CD14-positive monocyte (primary cell): Measurements from ENCODE around the gene KCNMB1. TPM values are rescaled to one million over a fixed set of nuclear protein-coding genes. Genes with fewer than 3 reads are reported as not detected.
A peak's percentile ranks its signal among the peaks of the same experiment; 100 is the strongest.

Experiments
- DNase-seq, 3 donors: peaks; one replicate each; pipeline ENCODE4 v3.0.0-alpha.2; 2011 to 2022
- H2AFZ ChIP-seq: 2 replicates; pipeline ENCODE4 v1.6.0; 2012; ENCODE audit warnings: mild to moderate bottlenecking, low read depth, low read length, inconsistent platforms; ENCODE audit not compliant: insufficient read depth, poor library complexity, severe bottlenecking
- H3K27ac ChIP-seq, 2 donors: 1 replicate in 1 of 2; 2 replicates in 1 of 2; pipeline ENCODE4 v1.5.1; 2012 to 2013; ENCODE audit warnings: low read length in 2 of 2, control low read depth in 1 of 2, inconsistent platforms in 1 of 2, low read depth in 1 of 2, mild to moderate bottlenecking in 1 of 2
- H3K27me3 ChIP-seq, 2 donors: one replicate each; pipeline versions ENCODE4 v1.6.0 to v1.6.1; 2011 to 2013; ENCODE audit warnings: low read length in 2 of 2; ENCODE audit not compliant: control insufficient read depth in 2 of 2, insufficient read depth in 2 of 2
- H3K36me3 ChIP-seq, 2 donors: replicated peaks in 1 of 2; 1 replicate in 1 of 2; 2 replicates in 1 of 2; pipeline versions ENCODE4 v1.5.1 to v1.6.1; 2012 to 2013; ENCODE audit warnings: low read length in 2 of 2, control low read depth in 1 of 2, inconsistent platforms in 1 of 2, mild to moderate bottlenecking in 1 of 2; ENCODE audit not compliant: insufficient read depth in 2 of 2, control insufficient read depth in 1 of 2
- H3K4me1 ChIP-seq, 2 donors: 1 replicate in 1 of 2; 2 replicates in 1 of 2; pipeline versions ENCODE4 v1.5.1 to v1.6.1; 2012 to 2013; ENCODE audit warnings: low read length in 2 of 2, control low read depth in 1 of 2, inconsistent platforms in 1 of 2, mild to moderate bottlenecking in 1 of 2, moderate library complexity in 1 of 2; ENCODE audit not compliant: insufficient read depth in 2 of 2, control insufficient read depth in 1 of 2
- H3K4me2 ChIP-seq: replicated peaks from 2 replicates; pipeline ENCODE3; 2012; ENCODE audit warnings: low read length, moderate library complexity, mild to moderate bottlenecking; ENCODE audit not compliant: poor library complexity, severe bottlenecking; ENCODE audit errors: extremely low read depth
- H3K4me3 ChIP-seq, 3 experiments: fragments of 200-600 bp in 1 of 3; sonication (generic) in 1 of 3; replicated peaks in 1 of 3; 1 replicate in 2 of 3; 2 replicates in 1 of 3; pipeline ENCODE4 v1.5.1; 2011 to 2013; ENCODE audit warnings: low read length in 3 of 3, mild to moderate bottlenecking in 3 of 3, control low read depth in 2 of 3, low read depth in 2 of 3, inconsistent platforms in 1 of 3, moderate library complexity in 1 of 3
- H3K79me2 ChIP-seq: 2 replicates; pipeline ENCODE4 v1.6.0; 2012; ENCODE audit warnings: mild to moderate bottlenecking, control low read depth, inconsistent platforms, low read length, moderate library complexity; ENCODE audit not compliant: insufficient read depth
- H3K9ac ChIP-seq: 2 replicates; pipeline ENCODE4 v1.6.0; 2017; ENCODE audit warnings: low read length, mild to moderate bottlenecking; ENCODE audit not compliant: insufficient read depth, poor library complexity, severe bottlenecking
- H3K9me3 ChIP-seq, 2 donors: replicated peaks in 1 of 2; 1 replicate in 1 of 2; 2 replicates in 1 of 2; pipeline versions ENCODE4 v1.5.1 to v1.6.1; 2012 to 2013; ENCODE audit warnings: low read length in 2 of 2, control low read depth in 1 of 2; ENCODE audit not compliant: control insufficient read depth in 1 of 2, insufficient read depth in 1 of 2
- H4K20me1 ChIP-seq: 2 replicates; pipeline ENCODE4 v1.6.0; 2012; ENCODE audit warnings: mild to moderate bottlenecking, low read length, control low read depth, moderate library complexity; ENCODE audit not compliant: insufficient read depth
- H3K27ac Mint-ChIP-seq, 7 donors: one replicate each; pipeline ENCODE4 v1.8.0; 2020; ENCODE audit warnings: mild to moderate bottlenecking in 7 of 7, mixed read lengths in 7 of 7, moderate library complexity in 6 of 7, inconsistent platforms in 2 of 7
- H3K27me3 Mint-ChIP-seq, 3 donors: one replicate each; pipeline ENCODE4 v1.8.0; 2021 to 2022; ENCODE audit warnings: low read depth in 3 of 3, mild to moderate bottlenecking in 3 of 3, mixed read lengths in 3 of 3, moderate library complexity in 3 of 3, inconsistent platforms in 1 of 3
- H3K36me3 Mint-ChIP-seq, 2 donors: one replicate each; pipeline ENCODE4 v1.8.0; 2020; ENCODE audit warnings: mixed read lengths in 2 of 2, inconsistent platforms in 1 of 2, mild to moderate bottlenecking in 1 of 2
- H3K4me1 Mint-ChIP-seq: one replicate; pipeline ENCODE4 v1.8.0; 2020; ENCODE audit warnings: mild to moderate bottlenecking, mixed read lengths
- H3K4me3 Mint-ChIP-seq, 2 donors: one replicate each; pipeline ENCODE4 v1.8.0; 2020; ENCODE audit warnings: mild to moderate bottlenecking in 2 of 2, mixed read lengths in 2 of 2, moderate library complexity in 1 of 2
- H3K9me3 Mint-ChIP-seq, 7 donors: one replicate each; pipeline ENCODE4 v1.8.0; 2020 to 2022; ENCODE audit warnings: mixed read lengths in 7 of 7, mild to moderate bottlenecking in 6 of 7, moderate library complexity in 6 of 7, inconsistent platforms in 2 of 7
- WGBS: methylation state at CpG from one replicate; pipeline ENCODE4 v1.1.5; 2013; ENCODE audit warnings: missing lambda C conversion rate; ENCODE audit not compliant: insufficient coverage; 5-methylcytosine and 5-hydroxymethylcytosine counted together
- intact Hi-C, 2 donors: fragments of 100-400 bp; cut with micrococcal nuclease; formaldehyde crosslinking; loops; one replicate each; pipeline versions ENCODE4 v1.15.0 to v1.15.1; 2023
- polyA plus RNA-seq, 3 donors: library from polyadenylated mRNA; depleted of rRNA in 1 of 3; unstranded in 2 of 3; stranded (reverse) in 1 of 3; fragments of 300-500 nt in 2 of 3; fragments of >200 nt in 1 of 3; fragmentation: Illumina TruSeq in 2 of 3; gene quantifications; 1 replicate in 2 of 3; 2 replicates in 1 of 3; pipeline ENCODE4 v1.2.3, GENCODE V29; 2012 to 2021
- TF ChIP-seq, protein P1 (sequence below): fragments of 200-600 bp; IDR thresholded peaks from one replicate; pipeline ENCODE4 v1.8.0; 2022; ENCODE audit warnings: antibody characterized with exemption, mild to moderate bottlenecking

KCNMB1 gene
- polyA plus RNA-seq, 3 donors: 0.79 to 20.8 (median 1.2) TPM

DNA sequence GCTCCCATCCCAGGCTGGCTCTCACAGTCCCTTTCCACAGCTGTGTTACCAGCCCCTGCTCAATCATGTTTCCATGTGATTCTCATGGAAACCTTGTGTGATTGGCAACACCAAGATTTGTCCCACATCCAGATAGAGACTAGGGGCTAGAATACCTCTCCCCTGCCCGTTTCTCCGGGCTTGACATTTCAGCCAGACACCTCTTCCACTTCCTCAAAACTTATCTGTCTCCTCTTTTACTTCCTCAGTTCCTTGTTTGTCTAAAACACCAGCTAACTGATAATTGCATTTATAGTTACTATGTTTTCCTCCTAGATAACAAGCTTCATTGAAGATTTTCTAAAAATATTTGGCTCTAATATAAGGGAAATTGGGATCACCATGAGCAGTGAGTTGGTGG, 16.6 kb upstream of the KCNMB1 start:
- H3K4me1 ChIP-seq: peaks cover 29 to 30% of the 10 kb centered on the region in 2 donors
- H3K4me1 Mint-ChIP-seq: peaks cover 37% of the 10 kb centered on the region
- no peaks in the 10 kb centered on the region for H3K79me2 ChIP-seq
- no peaks in the 10 kb centered on the region for H4K20me1 ChIP-seq
- peaks cover 0 to 3% of the 10 kb centered on the region in 2 donors for H3K9me3 ChIP-seq
- WGBS: 0% methylated on average over 2 of the region's 2 CpGs
- H2AFZ ChIP-seq: no peak overlapping the region
- no peaks in the 10 kb centered on the region for H3K36me3 Mint-ChIP-seq
- H3K4me3 Mint-ChIP-seq: peak overlapping the region in 1 of 2 donors; percentile 61
- peak overlapping the region in 1 of 3 experiments; percentile 4 for H3K4me3 ChIP-seq
- H3K27me3 ChIP-seq: no peaks in the 10 kb centered on the region
- H3K27ac Mint-ChIP-seq: peak overlapping the region; percentile 69 to 91 (median 88)
- peak; percentile 48 to 74 (median 56) for DNase-seq
- TF ChIP-seq, protein P1, sequence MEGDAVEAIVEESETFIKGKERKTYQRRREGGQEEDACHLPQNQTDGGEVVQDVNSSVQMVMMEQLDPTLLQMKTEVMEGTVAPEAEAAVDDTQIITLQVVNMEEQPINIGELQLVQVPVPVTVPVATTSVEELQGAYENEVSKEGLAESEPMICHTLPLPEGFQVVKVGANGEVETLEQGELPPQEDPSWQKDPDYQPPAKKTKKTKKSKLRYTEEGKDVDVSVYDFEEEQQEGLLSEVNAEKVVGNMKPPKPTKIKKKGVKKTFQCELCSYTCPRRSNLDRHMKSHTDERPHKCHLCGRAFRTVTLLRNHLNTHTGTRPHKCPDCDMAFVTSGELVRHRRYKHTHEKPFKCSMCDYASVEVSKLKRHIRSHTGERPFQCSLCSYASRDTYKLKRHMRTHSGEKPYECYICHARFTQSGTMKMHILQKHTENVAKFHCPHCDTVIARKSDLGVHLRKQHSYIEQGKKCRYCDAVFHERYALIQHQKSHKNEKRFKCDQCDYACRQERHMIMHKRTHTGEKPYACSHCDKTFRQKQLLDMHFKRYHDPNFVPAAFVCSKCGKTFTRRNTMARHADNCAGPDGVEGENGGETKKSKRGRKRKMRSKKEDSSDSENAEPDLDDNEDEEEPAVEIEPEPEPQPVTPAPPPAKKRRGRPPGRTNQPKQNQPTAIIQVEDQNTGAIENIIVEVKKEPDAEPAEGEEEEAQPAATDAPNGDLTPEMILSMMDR: no peak
- no peak overlapping the region for H3K9ac ChIP-seq
- peak overlapping the region; percentile 6 for H3K4me2 ChIP-seq
- no peaks in the 10 kb centered on the region for H3K36me3 ChIP-seq
- H3K27me3 Mint-ChIP-seq: peaks cover 0 to 4% (median 2%) of the 10 kb centered on the region in 3 donors
- peak overlapping the region in 1 of 2 donors; percentile 30 for H3K27ac ChIP-seq
- intact Hi-C loops: loop anchor here in 1 of 2 donors (5.0 kb wide), 1 partner anchor 44 kb away; no protein-coding TSS in a partner anchor
- peaks cover 0 to 4% (median 2%) of the 10 kb centered on the region in 7 donors for H3K9me3 Mint-ChIP-seq

DNA sequence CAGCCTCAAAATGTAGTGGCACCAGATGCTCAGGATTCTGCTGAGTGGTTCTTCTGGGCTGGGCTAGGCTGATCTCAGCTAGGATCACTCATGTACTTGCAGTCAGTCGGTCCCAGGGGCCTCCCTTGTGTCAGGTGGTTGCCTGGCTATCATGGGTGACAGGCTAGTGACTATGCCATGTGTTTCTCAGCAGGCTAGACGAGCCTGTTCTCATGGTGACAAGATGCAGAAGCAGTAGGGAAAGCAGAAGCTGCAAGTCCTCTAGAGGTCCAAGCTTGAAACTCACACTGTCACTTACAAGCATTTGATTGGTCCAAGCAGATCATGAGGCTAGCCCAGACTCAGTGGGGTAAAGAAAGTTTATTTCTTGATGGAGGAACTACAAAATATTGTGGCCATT, 15.2 kb upstream of the KCNMB1 start:
- no peak overlapping the region for H3K9ac ChIP-seq
- TF ChIP-seq, protein P1: no peak
- Mint-ChIP-seq H3K9me3 (peaks cover 0 to 9% (median 2%) of the 10 kb centered on the region in 7 donors), H3K36me3 (no peaks in the 10 kb centered on the region), H3K4me3 (no peak overlapping the region), H3K27ac (peak overlapping the region; percentile 70 to 94 (median 89)), H3K4me1 (peaks cover 32% of the 10 kb centered on the region), H3K27me3 (peaks cover 0 to 4% (median 2%) of the 10 kb centered on the region in 3 donors)
- peaks cover 0 to 3% of the 10 kb centered on the region in 2 donors for H3K9me3 ChIP-seq
- intact Hi-C loops: loop anchor here in 1 of 2 donors (5.0 kb wide), 1 partner anchor 137 kb away; no protein-coding TSS in a partner anchor
- H3K79me2 ChIP-seq: no peaks in the 10 kb centered on the region
- H3K4me1 ChIP-seq: peaks cover 26 to 29% of the 10 kb centered on the region in 2 donors
- H3K27me3 ChIP-seq: no peaks in the 10 kb centered on the region
- no peak overlapping the region for H3K4me2 ChIP-seq
- H4K20me1 ChIP-seq: no peaks in the 10 kb centered on the region
- no peak overlapping the region for H3K4me3 ChIP-seq
- H3K27ac ChIP-seq: peak overlapping the region; percentile 14 to 60
- DNase-seq: peak; percentile 93 to 96 (median 95)
- WGBS: 13% methylated on average over 2 of the region's 2 CpGs
- no peaks in the 10 kb centered on the region for H3K36me3 ChIP-seq
- no peak overlapping the region for H2AFZ ChIP-seq
